Panc1 (cell line): ENCODE data around the gene NECAB2. TPM values are rescaled to one million over a fixed set of nuclear protein-coding genes. Genes with fewer than 3 reads are reported as not detected.

ENCODE experiments used
- ATAC-seq: fragments of 200-7000 bp; cut with Tn5 transposase; 2 replicates; pipeline ENCODE4 v1.9.1; 2020; ENCODE audit warnings: mild to moderate bottlenecking, moderate library complexity
- BruUV-seq: library from RNA; stranded (reverse); fragments of 400-500 nt; replicated peaks from 2 replicates; lab custom pipeline; 2021; lab: Mats Ljungman, UMichigan
- CTCF ChIA-PET: fragments of 300-600 bp; sonication (Branson Sonifier 250); formaldehyde crosslinking; loops from one replicate; lab custom pipeline; 2022; ENCODE audit warnings: antibody characterized with exemption; lab: Charles Lee
- POLR2A ChIA-PET: fragments of 300-600 bp; sonication (Branson Sonifier 250); formaldehyde crosslinking; loops from one replicate; lab custom pipeline; 2022; ENCODE audit warnings: antibody characterized with exemption; lab: Charles Lee
- DNase-seq: peaks from one replicate; pipeline ENCODE4 v3.0.0-alpha.2; 2010; ENCODE audit warnings: low read depth, low spot score
- H3K27ac ChIP-seq: 2 replicates; pipeline ENCODE4 v1.5.1; 2011; ENCODE audit warnings: mild to moderate bottlenecking, low read length, inconsistent platforms
- H3K27me3 ChIP-seq: fragments of 200-500 bp; sonication (Bioruptor generic); 2 replicates; pipeline ENCODE4 v1.6.0; 2014; ENCODE audit warnings: low read length, inconsistent platforms; ENCODE audit not compliant: control insufficient read depth, insufficient read depth
- H3K36me3 ChIP-seq: fragments of 200-500 bp; sonication (Bioruptor generic); 2 replicates; pipeline ENCODE4 v1.5.1; 2014; ENCODE audit warnings: inconsistent platforms, mild to moderate bottlenecking, low read length, moderate library complexity; ENCODE audit not compliant: control insufficient read depth, insufficient read depth
- H3K4me1 ChIP-seq: 2 replicates; pipeline ENCODE4 v1.5.1; 2011; ENCODE audit warnings: inconsistent platforms, mild to moderate bottlenecking, low read length, moderate library complexity; ENCODE audit not compliant: control insufficient read depth, insufficient read depth
- H3K4me3 ChIP-seq, 2 experiments: 2 replicates each; pipeline ENCODE4 v1.5.1; 2011 to 2012; ENCODE audit warnings: low read depth in 2 of 2, low read length in 2 of 2, mild to moderate bottlenecking in 2 of 2, inconsistent platforms in 1 of 2, moderate library complexity in 1 of 2
- H3K9me3 ChIP-seq: fragments of 200-500 bp; sonication (Bioruptor generic); 2 replicates; pipeline ENCODE4 v1.5.1; 2014; ENCODE audit warnings: low read depth, mild to moderate bottlenecking, inconsistent platforms, low read length, moderate library complexity; ENCODE audit not compliant: control insufficient read depth, insufficient read depth
- POLR2AphosphoS5 ChIP-seq: IDR thresholded peaks from 2 replicates; pipeline ENCODE4 v1.6.1; 2012; ENCODE audit warnings: mild to moderate bottlenecking, low read depth, low read length, moderate library complexity
- SIN3A ChIP-seq: IDR thresholded peaks from 2 replicates; pipeline ENCODE4 v1.6.1; 2012; ENCODE audit warnings: low read depth, mild to moderate bottlenecking, low read length, moderate library complexity, borderline replicate concordance; ENCODE audit not compliant: insufficient read depth
- TCF7L2 ChIP-seq: IDR thresholded peaks from 2 replicates; pipeline ENCODE4 v1.6.1; 2011; ENCODE audit warnings: mild to moderate bottlenecking, low read depth, low read length, inconsistent platforms
- in situ Hi-C: cut with HindIII; loops from 2 replicates; pipeline ENCODE4 v1.10.0; 2016; ENCODE audit warnings: low sequenced_read_pairs, low pct_unique_long_range_greater_than_20kb
- intact Hi-C: fragments of 100-400 bp; cut with micrococcal nuclease; formaldehyde crosslinking; loops from one replicate; pipeline ENCODE4 v1.10.0; 2022; ENCODE audit not compliant: unreplicated experiment
- total RNA-seq: library from RNA; stranded (reverse); gene quantifications from one replicate; pipeline ENCODE4 v1.2.1, GENCODE V29; 2021; ENCODE audit not compliant: unreplicated experiment
- TF ChIP-seq, protein P1 (sequence below): fragments of 450-650 bp; IDR thresholded peaks from 2 replicates; pipeline ENCODE4 v1.5.1; 2017; ENCODE audit warnings: mild to moderate bottlenecking
- TF ChIP-seq, protein P2 (sequence below), 2 experiments: IDR thresholded peaks; 2 replicates each; pipeline ENCODE4 v1.6.1; 2011 to 2012; ENCODE audit warnings: low read depth in 2 of 2, control low read depth in 1 of 2, low read length in 1 of 2, mild to moderate bottlenecking in 1 of 2, moderate library complexity in 1 of 2; ENCODE audit not compliant: insufficient read depth in 1 of 2

Gene NECAB2
- total RNA-seq, 1 experiment from 2014 or later = 0.33 TPM

DNA sequence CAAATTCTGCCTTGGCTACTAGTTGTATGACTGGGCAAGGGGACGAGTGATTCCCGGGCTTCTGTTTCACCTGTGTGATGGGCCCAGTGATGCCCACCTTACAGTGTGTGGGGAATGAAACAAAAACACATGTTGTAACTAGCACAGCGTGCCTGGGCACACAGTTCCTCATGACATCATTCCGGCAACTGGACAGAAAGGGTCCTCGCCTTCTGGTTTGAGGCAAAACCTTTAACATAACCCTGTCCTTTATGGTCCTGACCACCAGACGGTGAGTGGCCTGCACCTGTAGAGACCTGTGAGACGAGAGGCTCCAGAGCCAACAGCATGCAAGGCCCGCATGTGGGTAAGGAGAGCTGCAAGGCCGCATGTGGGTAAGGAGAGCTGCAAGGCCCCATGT is 82.3 kb downstream of the NECAB2 start:
- no peak for DNase-seq
- no peaks in the 10 kb centered on the region for H3K9me3 ChIP-seq
- no peak overlapping the region for H3K4me3 ChIP-seq
- POLR2A ChIA-PET = no interaction called here
- no peaks in the 10 kb centered on the region for H3K36me3 ChIP-seq
- intact Hi-C loops (no loop called here), in situ Hi-C loops (no loop called here)
- CTCF ChIA-PET = no interaction called here
- no peak overlapping the region for H3K27ac ChIP-seq
- TF ChIP-seq TCF7L2 = no peak
- no peak for TF ChIP-seq SIN3A
- no peak for TF ChIP-seq POLR2AphosphoS5
- TF ChIP-seq, protein P1, sequence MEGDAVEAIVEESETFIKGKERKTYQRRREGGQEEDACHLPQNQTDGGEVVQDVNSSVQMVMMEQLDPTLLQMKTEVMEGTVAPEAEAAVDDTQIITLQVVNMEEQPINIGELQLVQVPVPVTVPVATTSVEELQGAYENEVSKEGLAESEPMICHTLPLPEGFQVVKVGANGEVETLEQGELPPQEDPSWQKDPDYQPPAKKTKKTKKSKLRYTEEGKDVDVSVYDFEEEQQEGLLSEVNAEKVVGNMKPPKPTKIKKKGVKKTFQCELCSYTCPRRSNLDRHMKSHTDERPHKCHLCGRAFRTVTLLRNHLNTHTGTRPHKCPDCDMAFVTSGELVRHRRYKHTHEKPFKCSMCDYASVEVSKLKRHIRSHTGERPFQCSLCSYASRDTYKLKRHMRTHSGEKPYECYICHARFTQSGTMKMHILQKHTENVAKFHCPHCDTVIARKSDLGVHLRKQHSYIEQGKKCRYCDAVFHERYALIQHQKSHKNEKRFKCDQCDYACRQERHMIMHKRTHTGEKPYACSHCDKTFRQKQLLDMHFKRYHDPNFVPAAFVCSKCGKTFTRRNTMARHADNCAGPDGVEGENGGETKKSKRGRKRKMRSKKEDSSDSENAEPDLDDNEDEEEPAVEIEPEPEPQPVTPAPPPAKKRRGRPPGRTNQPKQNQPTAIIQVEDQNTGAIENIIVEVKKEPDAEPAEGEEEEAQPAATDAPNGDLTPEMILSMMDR = no peak
- TF ChIP-seq, protein P2, sequence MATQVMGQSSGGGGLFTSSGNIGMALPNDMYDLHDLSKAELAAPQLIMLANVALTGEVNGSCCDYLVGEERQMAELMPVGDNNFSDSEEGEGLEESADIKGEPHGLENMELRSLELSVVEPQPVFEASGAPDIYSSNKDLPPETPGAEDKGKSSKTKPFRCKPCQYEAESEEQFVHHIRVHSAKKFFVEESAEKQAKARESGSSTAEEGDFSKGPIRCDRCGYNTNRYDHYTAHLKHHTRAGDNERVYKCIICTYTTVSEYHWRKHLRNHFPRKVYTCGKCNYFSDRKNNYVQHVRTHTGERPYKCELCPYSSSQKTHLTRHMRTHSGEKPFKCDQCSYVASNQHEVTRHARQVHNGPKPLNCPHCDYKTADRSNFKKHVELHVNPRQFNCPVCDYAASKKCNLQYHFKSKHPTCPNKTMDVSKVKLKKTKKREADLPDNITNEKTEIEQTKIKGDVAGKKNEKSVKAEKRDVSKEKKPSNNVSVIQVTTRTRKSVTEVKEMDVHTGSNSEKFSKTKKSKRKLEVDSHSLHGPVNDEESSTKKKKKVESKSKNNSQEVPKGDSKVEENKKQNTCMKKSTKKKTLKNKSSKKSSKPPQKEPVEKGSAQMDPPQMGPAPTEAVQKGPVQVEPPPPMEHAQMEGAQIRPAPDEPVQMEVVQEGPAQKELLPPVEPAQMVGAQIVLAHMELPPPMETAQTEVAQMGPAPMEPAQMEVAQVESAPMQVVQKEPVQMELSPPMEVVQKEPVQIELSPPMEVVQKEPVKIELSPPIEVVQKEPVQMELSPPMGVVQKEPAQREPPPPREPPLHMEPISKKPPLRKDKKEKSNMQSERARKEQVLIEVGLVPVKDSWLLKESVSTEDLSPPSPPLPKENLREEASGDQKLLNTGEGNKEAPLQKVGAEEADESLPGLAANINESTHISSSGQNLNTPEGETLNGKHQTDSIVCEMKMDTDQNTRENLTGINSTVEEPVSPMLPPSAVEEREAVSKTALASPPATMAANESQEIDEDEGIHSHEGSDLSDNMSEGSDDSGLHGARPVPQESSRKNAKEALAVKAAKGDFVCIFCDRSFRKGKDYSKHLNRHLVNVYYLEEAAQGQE (IDR thresholded peaks at IDR 0.05; ENCODE audit: insufficient read depth in 1 of 2, low read depth in 2 of 2, low read length in 1 of 2) = no peak
- ATAC-seq = no peak
- no peaks in the 10 kb centered on the region for H3K27me3 ChIP-seq
- no peaks in the 10 kb centered on the region for H3K4me1 ChIP-seq
- no TSS peak for BruUV-seq

- BruUV-seq = no TSS peak
- in situ Hi-C loops (no loop called here), intact Hi-C loops (no loop called here)
- ATAC-seq = no peak
- TF ChIP-seq, protein P1 = no peak
- TF ChIP-seq, protein P2 (IDR thresholded peaks at IDR 0.05; ENCODE audit: insufficient read depth in 1 of 2, low read depth in 2 of 2, low read length in 1 of 2) = no peak
- no peaks in the 10 kb centered on the region for H3K27me3 ChIP-seq
- no peak overlapping the region for H3K27ac ChIP-seq
- ChIA-PET POLR2A (no interaction called here), CTCF (no interaction called here)
- no peaks in the 10 kb centered on the region for H3K36me3 ChIP-seq
- no peak overlapping the region for H3K4me3 ChIP-seq
- H3K4me1 ChIP-seq = no peaks in the 10 kb centered on the region
- DNase-seq = no peak
- H3K9me3 ChIP-seq = no peaks in the 10 kb centered on the region
These were observed 84.1 kb downstream of the NECAB2 start for GRCh38 chr16:84052071-84052622.

Other genes with a start within 250 kb of the NECAB2 start
- 117 TPM for gene HSBP1, start 160.3 kb upstream of the NECAB2 start, total RNA-seq
- gene MLYCD, start 69.1 kb upstream of the NECAB2 start, total RNA-seq = 2.2 TPM
- 4.9 TPM for gene OSGIN1, start 15.0 kb upstream of the NECAB2 start, total RNA-seq
- gene SLC38A8, start 74.6 kb downstream of the NECAB2 start, total RNA-seq = not detected
- gene MBTPS1, start 148.7 kb downstream of the NECAB2 start, total RNA-seq = 66.8 TPM
- gene HSDL1, start 176.9 kb downstream of the NECAB2 start, total RNA-seq = 24.6 TPM
- gene DNAAF1, start 177.1 kb downstream of the NECAB2 start, total RNA-seq = not detected
- 31.9 TPM for gene TAF1C, start 218.8 kb downstream of the NECAB2 start, total RNA-seq
- gene ADAD2, start 222.9 kb downstream of the NECAB2 start, total RNA-seq = not detected